GM18498 (cell line): Measurements from ENCODE around the gene PRICKLE3.

ENCODE experiments used
- ATAC-seq: cut with Tn5 transposase; IDR thresholded peaks from one replicate; pipeline ENCODE4 v1.9.1; 2021; ENCODE audit warnings: mild to moderate bottlenecking, moderate library complexity; ENCODE audit not compliant: unreplicated experiment

PRICKLE3 gene

GRCh38 chrX:49206543-49206942 lies 20.4 kb upstream of the PRICKLE3 start:
- ATAC-seq: no peak

- no peak for ATAC-seq
These were observed 19.3 kb upstream of the PRICKLE3 start for GRCh38 chrX:49205443-49205842.

- ATAC-seq: no peak
These were observed 18.5 kb upstream of the PRICKLE3 start for GRCh38 chrX:49204709-49205108.

- no peak for ATAC-seq
These were observed 17.8 kb upstream of the PRICKLE3 start for GRCh38 chrX:49204017-49204416.

- no peak for ATAC-seq
These were observed 17.4 kb upstream of the PRICKLE3 start for GRCh38 chrX:49203536-49203935.

- no peak for ATAC-seq
These were observed 15.8 kb upstream of the PRICKLE3 start for GRCh38 chrX:49202022-49202421.

- peak; percentile 97 for ATAC-seq
These were observed 14.0 kb upstream of the PRICKLE3 start, which contains the start of gene SYP for GRCh38 chrX:49199906-49200771. Gene SYP, minus strand, starts transcription at chrX:49200193. Its CDS starts 7 bp downstream, at chrX:49200186.

- no peak for ATAC-seq
These were observed 13.1 kb upstream of the PRICKLE3 start for GRCh38 chrX:49199315-49199595.

GRCh38 chrX:49198540-49199314 lies 12.6 kb upstream of the PRICKLE3 start:
- ATAC-seq: no peak

- ATAC-seq: no peak
These were observed 11.4 kb upstream of the PRICKLE3 start for GRCh38 chrX:49197543-49198087.

GRCh38 chrX:49193542-49193964 lies 7.4 kb upstream of the PRICKLE3 start:
- ATAC-seq: no peak

- no peak for ATAC-seq
These were observed 6.7 kb upstream of the PRICKLE3 start for GRCh38 chrX:49192722-49193328.

- no peak for ATAC-seq
These were observed 5.4 kb upstream of the PRICKLE3 start for GRCh38 chrX:49191574-49192011.

- ATAC-seq: peak; percentile 94
These were observed 4.8 kb upstream of the PRICKLE3 start for GRCh38 chrX:49190821-49191573.

GRCh38 chrX:49189606-49190005 lies 3.4 kb upstream of the PRICKLE3 start:
- ATAC-seq: no peak

GRCh38 chrX:49188468-49189076 lies 2.4 kb upstream of the PRICKLE3 start:
- ATAC-seq: no peak

- ATAC-seq: no peak
These were observed 1.4 kb upstream of the PRICKLE3 start for GRCh38 chrX:49187526-49187925.

GRCh38 chrX:49187028-49187394 lies 838 bp upstream of the PRICKLE3 start:
- ATAC-seq: no peak

- ATAC-seq: peak; percentile 40
These were observed 1.6 kb downstream of the PRICKLE3 start for GRCh38 chrX:49184294-49185281.
